ENCODE data around the gene ST6GALNAC5.
A peak's percentile ranks its signal among the peaks of the same experiment; 100 is the strongest.

ST6GALNAC5 gene

DNA sequence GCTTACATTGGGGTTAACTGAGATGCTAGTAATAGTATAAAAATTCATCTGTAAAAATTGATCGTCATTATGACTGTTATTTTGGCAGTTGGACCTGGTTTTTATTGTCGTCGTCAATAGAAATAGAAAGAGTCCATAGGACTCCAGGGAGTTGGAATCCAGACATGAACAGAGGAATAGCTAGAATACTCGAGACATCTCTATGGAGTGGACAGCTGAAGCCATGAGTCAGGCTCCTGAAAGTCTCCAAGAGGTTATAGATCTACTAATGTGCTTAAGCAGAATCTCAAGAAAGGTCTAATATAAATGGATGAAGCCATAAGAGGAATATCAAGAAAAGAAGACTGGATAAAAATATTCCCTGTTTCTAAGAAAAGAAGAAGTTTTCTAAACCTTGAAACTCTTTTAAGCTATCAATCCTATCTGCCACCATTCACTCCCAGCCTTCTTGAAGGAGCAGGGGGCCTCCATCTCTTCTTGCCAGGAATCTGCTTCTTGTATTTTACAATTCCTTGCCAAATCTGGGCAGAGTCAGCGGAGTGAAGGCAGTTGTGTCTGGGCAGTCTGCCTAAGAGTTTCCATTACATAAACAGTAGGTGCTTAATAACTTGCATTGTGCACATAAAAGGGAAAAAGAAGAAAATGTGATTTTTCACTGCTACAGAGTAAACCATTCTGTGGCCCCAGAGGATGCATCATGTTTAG is 163.3 kb downstream of the ST6GALNAC5 start:
- Histone ChIP-seq H3K27ac (ENCODE audit: low read depth, low read length) (no peak overlapping the region), H3K4ac (ENCODE audit: low read depth, low read length) (no peak overlapping the region), H3K27me3 (ENCODE audit: insufficient read depth, low read length, poor library complexity) (no peaks in the 10 kb centered on the region), H2BK120ac (ENCODE audit: low read depth, low read length) (no peak overlapping the region), H4K8ac (ENCODE audit: low read depth, low read length) (no peak overlapping the region), H3K23ac (ENCODE audit: low read length) (no peak overlapping the region), H3K4me2 (ENCODE audit: low read length) (no peak overlapping the region), H2BK15ac (replicated peaks; ENCODE audit: low read depth) (no peak overlapping the region), H3K4me3 (ENCODE audit: low read length) (no peak overlapping the region), H3K36me3 (ENCODE audit: control insufficient read depth, insufficient read depth, low read length) (no peaks in the 10 kb centered on the region), H2AK5ac (ENCODE audit: low read length) (no peak overlapping the region), H3K18ac (ENCODE audit: low read length) (no peak overlapping the region), H3K4me1 (ENCODE audit: control insufficient read depth, low read depth, low read length) (peaks cover 3% of the 10 kb centered on the region), H3K79me2 (ENCODE audit: control insufficient read depth, insufficient read depth, low read length) (no peaks in the 10 kb centered on the region), H4K5ac (ENCODE audit: low read length) (no peak overlapping the region), H3K56ac (ENCODE audit: low read length) (no peak overlapping the region), H3K9ac (ENCODE audit: low read length) (no peak overlapping the region), H3K79me1 (ENCODE audit: low read length) (no peaks in the 10 kb centered on the region), H2BK5ac (ENCODE audit: low read length) (no peak overlapping the region)
- WGBS (ENCODE audit: extremely low coverage, insufficient coverage, low lambda C conversion rate): no CpG with 5 or more reads among the region's 5 CpGs
- DNase-seq: no peak

DNA sequence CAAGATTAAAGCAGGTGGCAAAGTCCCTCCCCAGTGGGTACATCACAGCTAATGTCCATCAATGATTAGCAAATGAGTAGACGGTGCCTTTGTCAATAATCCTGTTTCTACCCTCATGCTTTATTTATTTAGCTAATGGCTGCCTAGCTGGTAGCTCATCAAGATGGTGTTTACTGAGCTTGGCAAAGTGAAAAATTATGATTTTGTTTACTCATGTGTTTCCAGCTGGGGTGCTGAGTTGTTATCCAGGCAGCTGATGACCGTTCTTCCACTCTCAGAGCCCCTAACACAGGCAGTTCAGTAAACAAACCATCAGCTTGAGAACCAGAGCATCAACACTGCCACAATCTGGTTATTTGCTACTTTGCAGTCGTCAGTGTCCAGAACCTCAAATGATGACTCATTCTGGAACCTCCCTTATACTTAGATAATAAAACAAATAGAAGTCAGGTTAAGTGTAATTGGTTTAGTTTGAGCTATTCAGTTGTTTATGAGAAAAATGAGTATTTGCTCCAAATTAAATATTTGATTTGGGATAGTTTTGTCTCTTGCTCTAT is 163.9 kb downstream of the ST6GALNAC5 start:
- Histone ChIP-seq H3K4me2 (ENCODE audit: low read length) (no peak overlapping the region), H3K36me3 (ENCODE audit: control insufficient read depth, insufficient read depth, low read length) (no peaks in the 10 kb centered on the region), H3K27me3 (ENCODE audit: insufficient read depth, low read length, poor library complexity) (no peaks in the 10 kb centered on the region), H2AK5ac (ENCODE audit: low read length) (no peak overlapping the region), H3K4me1 (ENCODE audit: control insufficient read depth, low read depth, low read length) (peaks cover 2% of the 10 kb centered on the region), H2BK5ac (ENCODE audit: low read length) (no peak overlapping the region), H4K5ac (ENCODE audit: low read length) (no peak overlapping the region), H3K4ac (ENCODE audit: low read depth, low read length) (no peak overlapping the region), H3K79me1 (ENCODE audit: low read length) (no peaks in the 10 kb centered on the region), H3K56ac (ENCODE audit: low read length) (no peak overlapping the region), H3K23ac (ENCODE audit: low read length) (no peak overlapping the region), H2BK120ac (ENCODE audit: low read depth, low read length) (no peak overlapping the region), H3K79me2 (ENCODE audit: control insufficient read depth, insufficient read depth, low read length) (no peaks in the 10 kb centered on the region), H3K4me3 (ENCODE audit: low read length) (no peak overlapping the region), H3K18ac (ENCODE audit: low read length) (no peak overlapping the region), H4K8ac (ENCODE audit: low read depth, low read length) (no peak overlapping the region), H3K9ac (ENCODE audit: low read length) (no peak overlapping the region), H3K27ac (ENCODE audit: low read depth, low read length) (no peak overlapping the region), H2BK15ac (replicated peaks; ENCODE audit: low read depth) (no peak overlapping the region)
- no CpG with 5 or more reads among the region's 3 CpGs for WGBS (ENCODE audit: extremely low coverage, insufficient coverage, low lambda C conversion rate)
- peak; percentile 22 for DNase-seq

DNA sequence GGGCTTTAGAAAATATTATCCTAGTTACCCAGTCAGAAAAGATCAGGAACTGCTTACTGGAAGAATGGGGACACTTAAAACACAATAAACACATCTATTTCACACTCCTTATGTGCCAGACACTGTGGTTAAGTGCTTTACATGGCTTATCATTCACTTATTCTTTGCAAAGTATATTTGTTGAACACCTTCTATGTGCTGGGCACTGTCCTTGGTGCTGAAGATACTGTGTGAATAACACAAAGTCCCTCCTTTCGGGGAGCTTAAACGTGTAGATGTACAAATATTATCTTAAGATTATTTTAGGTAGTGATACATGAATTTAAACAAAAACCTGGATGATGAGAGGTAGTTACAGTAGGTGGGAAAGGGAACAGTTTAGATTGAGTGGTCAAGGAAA is 169.3 kb downstream of the ST6GALNAC5 start:
- Histone ChIP-seq H3K4ac (ENCODE audit: low read depth, low read length) (no peak overlapping the region), H3K79me2 (ENCODE audit: control insufficient read depth, insufficient read depth, low read length) (no peaks in the 10 kb centered on the region), H3K56ac (ENCODE audit: low read length) (no peak overlapping the region), H4K5ac (ENCODE audit: low read length) (no peak overlapping the region), H3K4me1 (ENCODE audit: control insufficient read depth, low read depth, low read length) (no peaks in the 10 kb centered on the region), H2AK5ac (ENCODE audit: low read length) (no peak overlapping the region), H3K18ac (ENCODE audit: low read length) (no peak overlapping the region), H3K27ac (ENCODE audit: low read depth, low read length) (no peak overlapping the region), H3K4me3 (ENCODE audit: low read length) (no peak overlapping the region), H3K36me3 (ENCODE audit: control insufficient read depth, insufficient read depth, low read length) (no peaks in the 10 kb centered on the region), H2BK5ac (ENCODE audit: low read length) (no peak overlapping the region), H2BK120ac (ENCODE audit: low read depth, low read length) (no peak overlapping the region), H2BK15ac (replicated peaks; ENCODE audit: low read depth) (no peak overlapping the region), H3K9ac (ENCODE audit: low read length) (no peak overlapping the region), H3K4me2 (ENCODE audit: low read length) (no peak overlapping the region), H3K79me1 (ENCODE audit: low read length) (no peaks in the 10 kb centered on the region), H4K8ac (ENCODE audit: low read depth, low read length) (no peak overlapping the region), H3K27me3 (ENCODE audit: insufficient read depth, low read length, poor library complexity) (no peaks in the 10 kb centered on the region), H3K23ac (ENCODE audit: low read length) (no peak overlapping the region)
- DNase-seq: peak; percentile 45
- no CpG with 5 or more reads among the region's 2 CpGs for WGBS (ENCODE audit: extremely low coverage, insufficient coverage, low lambda C conversion rate)

DNA sequence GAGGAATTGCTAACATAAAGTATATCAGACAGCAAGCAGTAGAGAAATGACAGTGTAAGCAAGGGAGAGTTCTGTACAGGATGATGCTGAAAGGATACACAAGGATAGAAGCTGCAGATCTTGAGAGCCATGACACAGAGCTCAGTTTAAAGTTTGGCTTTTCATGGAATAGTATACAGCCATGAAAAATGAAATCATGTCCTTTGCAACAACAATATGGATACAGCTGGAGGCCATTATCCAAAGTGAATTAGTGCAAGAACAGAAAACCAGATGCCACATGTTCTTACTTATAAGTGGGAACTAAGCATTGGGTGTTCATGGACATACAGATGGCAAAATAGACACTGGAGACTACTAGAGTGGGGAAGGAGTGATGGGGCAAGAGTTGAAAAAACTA is 169.8 kb downstream of the ST6GALNAC5 start:
- no peak overlapping the region for H3K18ac ChIP-seq (ENCODE audit: low read length)
- H2BK15ac ChIP-seq (replicated peaks; ENCODE audit: low read depth): no peak overlapping the region
- H3K56ac ChIP-seq (ENCODE audit: low read length): no peak overlapping the region
- no peak for DNase-seq
- no peaks in the 10 kb centered on the region for H3K79me2 ChIP-seq (ENCODE audit: control insufficient read depth, insufficient read depth, low read length)
- H2BK120ac ChIP-seq (ENCODE audit: low read depth, low read length): no peak overlapping the region
- no peak overlapping the region for H2AK5ac ChIP-seq (ENCODE audit: low read length)
- no peak overlapping the region for H3K4me3 ChIP-seq (ENCODE audit: low read length)
- no peak overlapping the region for H3K4ac ChIP-seq (ENCODE audit: low read depth, low read length)
- H3K4me2 ChIP-seq (ENCODE audit: low read length): no peak overlapping the region
- no peak overlapping the region for H3K9ac ChIP-seq (ENCODE audit: low read length)
- H3K23ac ChIP-seq (ENCODE audit: low read length): no peak overlapping the region
- no peak overlapping the region for H2BK5ac ChIP-seq (ENCODE audit: low read length)
- no peaks in the 10 kb centered on the region for H3K27me3 ChIP-seq (ENCODE audit: insufficient read depth, low read length, poor library complexity)
- no peaks in the 10 kb centered on the region for H3K4me1 ChIP-seq (ENCODE audit: control insufficient read depth, low read depth, low read length)
- no peak overlapping the region for H3K27ac ChIP-seq (ENCODE audit: low read depth, low read length)
- H4K5ac ChIP-seq (ENCODE audit: low read length): no peak overlapping the region
- no peak overlapping the region for H4K8ac ChIP-seq (ENCODE audit: low read depth, low read length)
- no peaks in the 10 kb centered on the region for H3K79me1 ChIP-seq (ENCODE audit: low read length)
- H3K36me3 ChIP-seq (ENCODE audit: control insufficient read depth, insufficient read depth, low read length): no peaks in the 10 kb centered on the region

DNA sequence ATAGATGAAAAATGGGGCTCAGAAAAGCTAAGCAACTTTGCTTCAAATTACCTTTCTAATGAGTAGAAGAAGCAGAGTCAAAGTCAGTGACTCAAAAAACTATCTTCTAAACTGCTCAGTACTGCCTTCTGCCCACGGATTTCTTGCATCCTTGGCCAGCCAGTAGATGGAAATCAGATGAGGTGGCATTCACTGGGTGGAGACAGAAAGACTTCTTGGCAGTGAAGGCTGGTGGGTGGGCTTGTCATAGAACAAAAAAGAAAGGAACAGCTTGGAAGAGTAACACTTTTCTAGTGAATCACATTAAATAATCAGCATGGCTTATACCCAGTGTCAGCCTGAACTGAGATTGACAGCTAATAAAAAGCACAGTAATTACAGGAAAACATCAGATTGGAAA is 170.7 kb downstream of the ST6GALNAC5 start:
- Histone ChIP-seq H3K4me3 (ENCODE audit: low read length) (no peak overlapping the region), H3K18ac (ENCODE audit: low read length) (no peak overlapping the region), H3K36me3 (ENCODE audit: control insufficient read depth, insufficient read depth, low read length) (no peaks in the 10 kb centered on the region), H3K23ac (ENCODE audit: low read length) (no peak overlapping the region), H3K9ac (ENCODE audit: low read length) (no peak overlapping the region), H2AK5ac (ENCODE audit: low read length) (no peak overlapping the region), H3K27ac (ENCODE audit: low read depth, low read length) (no peak overlapping the region), H2BK15ac (replicated peaks; ENCODE audit: low read depth) (no peak overlapping the region), H3K4ac (ENCODE audit: low read depth, low read length) (no peak overlapping the region), H2BK120ac (ENCODE audit: low read depth, low read length) (no peak overlapping the region), H4K8ac (ENCODE audit: low read depth, low read length) (no peak overlapping the region), H3K79me2 (ENCODE audit: control insufficient read depth, insufficient read depth, low read length) (no peaks in the 10 kb centered on the region), H3K4me1 (ENCODE audit: control insufficient read depth, low read depth, low read length) (no peaks in the 10 kb centered on the region), H3K56ac (ENCODE audit: low read length) (no peak overlapping the region), H3K4me2 (ENCODE audit: low read length) (no peak overlapping the region), H4K5ac (ENCODE audit: low read length) (no peak overlapping the region), H2BK5ac (ENCODE audit: low read length) (no peak overlapping the region), H3K27me3 (ENCODE audit: insufficient read depth, low read length, poor library complexity) (no peaks in the 10 kb centered on the region), H3K79me1 (ENCODE audit: low read length) (no peaks in the 10 kb centered on the region)
- no CpG with 5 or more reads among the region's 1 CpG for WGBS (ENCODE audit: extremely low coverage, insufficient coverage, low lambda C conversion rate)
- DNase-seq: no peak

DNA sequence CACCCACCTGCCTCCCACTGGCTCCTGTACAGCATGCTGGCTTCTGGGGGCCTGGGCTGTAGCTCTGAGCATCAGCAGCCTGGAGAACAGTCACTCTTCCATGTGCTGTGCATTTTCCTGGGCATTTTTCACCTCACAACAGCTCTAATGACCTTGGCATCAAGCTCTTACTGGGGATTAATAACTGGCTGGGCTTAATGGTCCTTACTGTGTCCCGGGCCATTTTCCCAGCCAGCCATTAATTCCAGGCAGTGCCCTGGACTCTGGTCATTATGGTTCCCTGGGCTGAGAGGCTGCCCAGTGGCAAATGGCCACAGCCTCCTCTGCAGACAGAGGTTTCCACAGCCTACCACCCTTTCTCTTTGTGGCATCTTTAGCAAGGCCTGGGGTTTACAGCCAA is 171.8 kb downstream of the ST6GALNAC5 start:
- Histone ChIP-seq H3K79me2 (ENCODE audit: control insufficient read depth, insufficient read depth, low read length) (no peaks in the 10 kb centered on the region), H2BK120ac (ENCODE audit: low read depth, low read length) (no peak overlapping the region), H3K36me3 (ENCODE audit: control insufficient read depth, insufficient read depth, low read length) (no peaks in the 10 kb centered on the region), H4K5ac (ENCODE audit: low read length) (no peak overlapping the region), H3K79me1 (ENCODE audit: low read length) (no peaks in the 10 kb centered on the region), H3K4me3 (ENCODE audit: low read length) (no peak overlapping the region), H3K23ac (ENCODE audit: low read length) (no peak overlapping the region), H3K4ac (ENCODE audit: low read depth, low read length) (no peak overlapping the region), H3K9ac (ENCODE audit: low read length) (no peak overlapping the region), H2BK15ac (replicated peaks; ENCODE audit: low read depth) (no peak overlapping the region), H3K4me2 (ENCODE audit: low read length) (no peak overlapping the region), H3K18ac (ENCODE audit: low read length) (no peak overlapping the region), H3K56ac (ENCODE audit: low read length) (no peak overlapping the region), H2AK5ac (ENCODE audit: low read length) (no peak overlapping the region), H2BK5ac (ENCODE audit: low read length) (no peak overlapping the region), H3K27me3 (ENCODE audit: insufficient read depth, low read length, poor library complexity) (no peaks in the 10 kb centered on the region), H3K4me1 (ENCODE audit: control insufficient read depth, low read depth, low read length) (no peaks in the 10 kb centered on the region), H4K8ac (ENCODE audit: low read depth, low read length) (no peak overlapping the region), H3K27ac (ENCODE audit: low read depth, low read length) (no peak overlapping the region)
- no peak for DNase-seq
- WGBS (ENCODE audit: extremely low coverage, insufficient coverage, low lambda C conversion rate): no CpG with 5 or more reads among the region's 1 CpG
